Tibial nerve (tissue), 4 donors: ENCODE measurements around the gene EEF1AKMT3. TPM values are rescaled to one million over a fixed set of nuclear protein-coding genes. Genes with fewer than 3 reads are reported as not detected.

Experiments used
- DNase-seq, 2 donors: peaks; one replicate each; pipeline ENCODE4 v3.0.0-alpha.2; 2019; ENCODE audit warnings: low spot score in 2 of 2
- H3K27ac ChIP-seq, 4 donors: fragments of 200-600 bp; sonication (generic) in 3 of 4; one replicate each; pipeline ENCODE4 v1.5.1; 2017 to 2019; ENCODE audit warnings: mild to moderate bottlenecking in 1 of 4
- H3K27me3 ChIP-seq, 2 donors: fragments of 200-600 bp; sonication (generic) in 1 of 2; one replicate each; pipeline versions ENCODE4 v1.5.1 to v1.6.0; 2017 to 2019
- H3K36me3 ChIP-seq, 3 donors: fragments of 200-600 bp; sonication (generic); one replicate each; pipeline ENCODE4 v1.5.1; 2018 to 2019
- H3K4me1 ChIP-seq, 4 donors: fragments of 200-600 bp; sonication (generic) in 3 of 4; one replicate each; pipeline ENCODE4 v1.5.1; 2017 to 2019
- H3K4me3 ChIP-seq, 4 donors: fragments of 200-600 bp; sonication (generic) in 3 of 4; one replicate each; pipeline ENCODE4 v1.5.1; 2017 to 2019; ENCODE audit warnings: mild to moderate bottlenecking in 1 of 4, moderate library complexity in 1 of 4
- H3K9me3 ChIP-seq, 4 donors: fragments of 200-600 bp; sonication (generic) in 3 of 4; one replicate each; pipeline ENCODE4 v1.5.1; 2017 to 2019
- EP300 ChIP-seq, 2 donors: sonication (generic); formaldehyde crosslinking; IDR thresholded peaks; one replicate each; pipeline ENCODE4 v1.6.1; 2017; ENCODE audit warnings: antibody characterized with exemption in 2 of 2, mild to moderate bottlenecking in 1 of 2
- POLR2A ChIP-seq, 2 donors: fragments of 450-650 bp; IDR thresholded peaks; one replicate each; pipeline ENCODE4 v1.6.1; 2017; ENCODE audit warnings: antibody characterized with exemption in 2 of 2, mild to moderate bottlenecking in 2 of 2, moderate library complexity in 2 of 2
- WGBS, 2 donors: methylation state at CpG; one replicate each; pipeline ENCODE4 v1.1.5; 2018; 5-methylcytosine and 5-hydroxymethylcytosine counted together
- total RNA-seq, 4 donors: library from RNA; depleted of rRNA; stranded (reverse); fragments of >200 nt; gene quantifications; one replicate each; pipeline ENCODE4 v1.1.0, GENCODE V29; 2016
- TF ChIP-seq, protein P1 (sequence below), 5 experiments: fragments of 200-600 bp in 3 of 5; fragments of 450-650 bp in 2 of 5; sonication (generic) in 3 of 5; IDR thresholded peaks; one replicate each; pipeline ENCODE4 v1.5.1; 2016 to 2019; ENCODE audit warnings: antibody characterized with exemption in 5 of 5, mild to moderate bottlenecking in 3 of 5, moderate library complexity in 2 of 5

EEF1AKMT3 gene
- total RNA-seq, 4 donors from 2014 or later, result 8.0 to 16.3 (median 9.6) TPM

DNA sequence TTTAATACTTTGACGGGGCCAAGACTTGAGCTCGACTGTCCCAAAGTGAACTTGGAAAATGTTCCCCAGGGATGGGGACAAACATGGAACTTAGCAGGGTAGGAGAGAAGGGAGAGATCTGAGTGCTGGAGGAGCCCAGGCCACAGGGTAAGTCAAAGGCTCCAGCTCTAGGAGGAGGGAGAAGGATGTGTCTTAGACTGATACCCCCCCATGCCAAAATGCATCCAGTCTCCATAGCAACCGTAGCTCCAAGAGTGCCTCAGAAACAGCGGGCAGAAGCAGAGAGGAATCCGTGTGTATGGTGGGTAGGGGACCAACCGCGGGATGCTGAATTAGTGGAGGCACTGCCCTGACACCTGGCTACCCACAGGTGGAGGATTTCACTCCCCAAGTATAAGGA lies 33.0 kb upstream of the EEF1AKMT3 start:
- TF ChIP-seq, protein P1, sequence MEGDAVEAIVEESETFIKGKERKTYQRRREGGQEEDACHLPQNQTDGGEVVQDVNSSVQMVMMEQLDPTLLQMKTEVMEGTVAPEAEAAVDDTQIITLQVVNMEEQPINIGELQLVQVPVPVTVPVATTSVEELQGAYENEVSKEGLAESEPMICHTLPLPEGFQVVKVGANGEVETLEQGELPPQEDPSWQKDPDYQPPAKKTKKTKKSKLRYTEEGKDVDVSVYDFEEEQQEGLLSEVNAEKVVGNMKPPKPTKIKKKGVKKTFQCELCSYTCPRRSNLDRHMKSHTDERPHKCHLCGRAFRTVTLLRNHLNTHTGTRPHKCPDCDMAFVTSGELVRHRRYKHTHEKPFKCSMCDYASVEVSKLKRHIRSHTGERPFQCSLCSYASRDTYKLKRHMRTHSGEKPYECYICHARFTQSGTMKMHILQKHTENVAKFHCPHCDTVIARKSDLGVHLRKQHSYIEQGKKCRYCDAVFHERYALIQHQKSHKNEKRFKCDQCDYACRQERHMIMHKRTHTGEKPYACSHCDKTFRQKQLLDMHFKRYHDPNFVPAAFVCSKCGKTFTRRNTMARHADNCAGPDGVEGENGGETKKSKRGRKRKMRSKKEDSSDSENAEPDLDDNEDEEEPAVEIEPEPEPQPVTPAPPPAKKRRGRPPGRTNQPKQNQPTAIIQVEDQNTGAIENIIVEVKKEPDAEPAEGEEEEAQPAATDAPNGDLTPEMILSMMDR (IDR thresholded peaks at IDR 0.05), result no peak
- TF ChIP-seq POLR2A (IDR thresholded peaks at IDR 0.05) (no peak), EP300 (IDR thresholded peaks at IDR 0.05) (no peak)
- peaks cover 7 to 69% of the 10 kb centered on the region in 2 donors for H3K27me3 ChIP-seq
- H3K27ac ChIP-seq, result no peak overlapping the region
- WGBS, 2 donors, result 15 to 30% methylated on average over 7 of the region's 7 CpGs
- no peaks in the 10 kb centered on the region for H3K36me3 ChIP-seq
- peaks cover 0 to 53% (median 33%) of the 10 kb centered on the region in 4 donors for H3K4me1 ChIP-seq
- DNase-seq, result no peak
- H3K4me3 ChIP-seq, result no peak overlapping the region
- no peaks in the 10 kb centered on the region for H3K9me3 ChIP-seq

DNA sequence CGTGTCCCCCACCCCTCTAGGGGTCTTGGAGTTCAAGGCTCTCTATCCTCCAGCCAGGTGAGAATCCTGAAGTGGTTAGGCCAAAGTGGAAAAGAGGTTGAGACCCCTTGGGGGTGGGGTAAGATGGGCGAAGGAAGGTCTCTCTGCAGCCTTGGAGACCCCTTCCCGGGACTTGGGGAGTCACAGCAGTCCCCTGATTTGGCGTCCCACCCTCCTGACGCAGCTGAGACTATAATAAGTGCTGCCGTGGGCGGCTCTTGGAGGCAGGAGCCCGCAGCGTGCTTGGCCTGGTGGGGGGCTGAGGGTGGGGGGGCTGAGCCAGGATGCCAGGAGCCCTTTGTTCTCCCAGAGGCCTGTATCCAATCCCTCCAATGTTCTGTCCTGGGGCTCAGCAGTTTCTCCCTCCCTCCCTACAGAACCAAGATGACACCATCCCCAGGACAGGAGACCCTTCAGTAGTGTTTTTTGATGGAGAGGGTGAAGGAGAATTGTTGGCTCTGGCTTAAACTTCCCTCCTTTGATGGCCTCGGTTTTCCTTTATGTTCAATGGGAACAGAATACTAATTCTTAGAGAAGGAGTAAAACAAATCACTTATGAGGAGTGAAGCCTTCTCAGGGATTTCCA lies 32.4 kb upstream of the EEF1AKMT3 start:
- no peaks in the 10 kb centered on the region for H3K9me3 ChIP-seq
- H3K27me3 ChIP-seq, result peaks cover 7 to 63% of the 10 kb centered on the region in 2 donors
- peaks cover 0 to 54% (median 33%) of the 10 kb centered on the region in 4 donors for H3K4me1 ChIP-seq
- H3K27ac ChIP-seq, result no peak overlapping the region
- H3K4me3 ChIP-seq, result no peak overlapping the region
- H3K36me3 ChIP-seq, result no peaks in the 10 kb centered on the region
- 31 to 41% methylated on average over 10 of the region's 10 CpGs for WGBS, 2 donors
- DNase-seq, result no peak
- TF ChIP-seq, protein P1 (IDR thresholded peaks at IDR 0.05), result no peak
- no peak for TF ChIP-seq POLR2A (IDR thresholded peaks at IDR 0.05)
- TF ChIP-seq EP300 (IDR thresholded peaks at IDR 0.05), result no peak

DNA sequence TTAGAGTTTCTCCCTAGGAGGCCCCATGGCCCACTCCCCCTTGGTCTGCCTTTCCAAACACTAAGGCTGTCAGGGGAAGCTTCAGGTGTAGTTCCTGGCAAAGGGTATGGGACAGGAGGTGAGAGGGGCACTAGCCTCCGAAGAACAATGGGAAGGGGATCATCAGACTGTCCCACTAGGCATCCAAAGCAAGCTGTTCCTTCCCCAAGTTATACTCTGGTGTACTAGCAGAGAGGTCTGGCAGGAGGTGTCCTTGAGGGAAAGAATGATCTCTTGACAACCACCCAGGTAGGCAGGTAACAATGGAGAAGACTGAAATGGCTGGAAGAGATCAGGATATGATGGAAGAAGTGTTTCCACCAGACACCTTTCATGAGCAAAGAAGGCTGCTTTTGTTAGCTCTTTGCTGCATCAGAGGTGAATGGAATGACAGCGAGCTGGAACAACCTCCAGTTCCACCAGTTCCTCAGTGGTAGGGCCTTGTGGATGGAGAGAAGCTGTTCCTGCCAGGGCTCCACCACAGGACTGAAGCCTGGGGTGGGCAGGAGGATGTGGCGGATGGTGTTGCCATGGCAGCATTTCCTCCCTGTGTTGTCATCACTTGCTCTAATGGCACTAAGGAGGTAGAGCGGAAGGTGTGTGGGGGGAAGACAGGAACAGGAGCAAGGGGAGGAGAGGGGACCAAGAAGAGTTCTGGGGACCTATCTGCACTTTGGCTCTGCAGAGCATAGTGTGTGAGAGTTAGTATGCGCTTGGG lies 31.6 kb upstream of the EEF1AKMT3 start:
- Histone ChIP-seq H3K4me3 (no peak overlapping the region), H3K9me3 (no peaks in the 10 kb centered on the region), H3K27ac (no peak overlapping the region), H3K36me3 (no peaks in the 10 kb centered on the region), H3K27me3 (peaks cover 4 to 55% of the 10 kb centered on the region in 2 donors), H3K4me1 (peaks cover 0 to 52% (median 34%) of the 10 kb centered on the region in 4 donors)
- TF ChIP-seq, protein P1 (IDR thresholded peaks at IDR 0.05), result no peak
- TF ChIP-seq EP300 (IDR thresholded peaks at IDR 0.05), result no peak
- TF ChIP-seq POLR2A (IDR thresholded peaks at IDR 0.05), result no peak
- WGBS, 2 donors, result 56 to 73% methylated on average over 5 of the region's 5 CpGs
- no peak for DNase-seq

DNA sequence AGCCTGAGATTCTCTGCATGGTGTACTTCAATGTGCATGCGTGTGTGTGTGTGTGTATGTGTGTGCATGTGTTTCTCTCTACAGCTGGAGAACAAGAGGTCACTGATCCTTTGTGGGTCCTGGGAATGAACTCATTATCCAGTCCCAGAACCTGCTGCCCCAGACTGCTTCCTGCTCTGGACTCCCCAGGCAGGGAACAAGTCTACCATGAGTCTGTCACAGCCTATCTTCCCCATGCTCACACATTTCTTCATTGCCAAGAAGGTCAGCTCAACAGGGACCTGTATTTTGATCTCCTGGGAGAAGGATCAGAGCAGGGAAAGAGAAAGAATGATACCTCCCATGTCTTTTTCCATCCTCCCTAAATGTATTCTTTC lies 31.0 kb upstream of the EEF1AKMT3 start:
- peaks cover 0 to 52% (median 30%) of the 10 kb centered on the region in 4 donors for H3K4me1 ChIP-seq
- 47 to 50% methylated on average over 1 of the region's 1 CpG for WGBS, 2 donors
- no peaks in the 10 kb centered on the region for H3K9me3 ChIP-seq
- TF ChIP-seq EP300 (IDR thresholded peaks at IDR 0.05), result no peak
- no peak for TF ChIP-seq POLR2A (IDR thresholded peaks at IDR 0.05)
- TF ChIP-seq, protein P1 (IDR thresholded peaks at IDR 0.05), result no peak
- no peak overlapping the region for H3K27ac ChIP-seq
- DNase-seq, result no peak
- peak overlapping the region in 2 of 4 donors; percentile 33 to 37 for H3K4me3 ChIP-seq
- H3K36me3 ChIP-seq, result peaks cover 0 to 4% (median 0%) of the 10 kb centered on the region in 3 donors
- peaks cover 2 to 49% of the 10 kb centered on the region in 2 donors for H3K27me3 ChIP-seq
